ENCODE data around the gene RALGAPA2.

The RALGAPA2 gene

DNA sequence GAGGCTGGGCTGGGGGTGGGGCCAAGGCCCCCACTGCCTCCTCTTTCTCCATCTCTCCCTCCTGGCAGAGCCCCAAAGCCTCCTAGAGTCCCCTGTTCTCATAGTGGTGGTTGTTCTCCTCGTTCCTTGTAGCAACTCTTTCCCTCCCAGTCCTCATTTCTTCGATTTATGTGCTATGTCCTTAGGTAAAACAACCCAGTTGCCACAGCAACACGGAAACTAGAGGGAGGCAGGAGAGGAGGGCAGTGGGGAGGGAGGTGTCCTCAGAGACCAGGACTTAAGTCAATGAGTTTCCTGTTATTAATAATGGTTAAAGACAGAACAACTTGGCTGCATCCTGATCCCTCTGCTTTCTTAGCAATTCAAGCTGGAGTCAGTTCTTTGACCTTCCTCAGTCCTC, 183.6 kb downstream of the RALGAPA2 start:
- DNase-seq = no peak

DNA sequence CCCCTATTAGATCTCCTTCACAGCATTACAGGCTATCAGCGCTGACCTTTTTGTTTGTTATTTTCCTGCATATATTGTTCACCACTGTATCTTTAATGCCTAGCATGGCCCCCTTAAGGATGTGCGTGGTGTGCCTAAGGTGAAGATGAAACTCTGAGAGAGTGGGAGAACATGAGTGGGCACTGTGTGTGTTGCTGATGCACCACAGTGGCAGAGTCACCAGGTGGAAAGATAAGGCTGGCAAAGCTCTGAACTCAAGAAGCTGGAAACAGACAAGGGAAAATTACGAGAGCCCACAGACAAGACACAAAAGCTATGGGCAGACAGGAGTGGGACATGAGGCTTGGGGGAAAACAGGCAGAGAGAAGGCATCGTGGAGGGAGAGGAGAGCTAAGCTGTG, 184.8 kb downstream of the RALGAPA2 start:
- no peak for DNase-seq

DNA sequence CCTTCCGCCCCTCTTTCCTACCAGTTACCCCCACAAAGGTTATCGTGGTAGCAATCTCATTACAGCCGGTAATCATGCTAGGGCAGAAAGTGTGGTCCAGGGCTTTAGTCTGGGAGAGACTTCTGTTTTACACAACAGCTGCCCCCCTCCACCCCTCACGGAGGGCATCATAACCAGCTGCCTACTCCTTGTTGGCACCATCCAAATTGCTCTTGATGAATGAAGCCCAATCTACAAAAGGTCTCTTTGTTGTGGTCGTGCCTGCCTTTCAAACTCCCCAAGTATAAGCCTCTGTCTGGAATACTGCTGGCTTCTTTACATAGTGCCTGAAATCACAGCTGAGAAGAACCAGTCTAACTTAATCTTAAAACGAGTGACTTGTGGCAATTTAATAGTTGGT, 186.7 kb downstream of the RALGAPA2 start:
- no peak for DNase-seq

- no peak for DNase-seq
These were observed 187.2 kb downstream of the RALGAPA2 start for GRCh38 chr20:20525214-20525613.

- no peak for DNase-seq
These were observed 187.7 kb downstream of the RALGAPA2 start for GRCh38 chr20:20524756-20525155.

- no peak for DNase-seq
These were observed 190.7 kb downstream of the RALGAPA2 start for GRCh38 chr20:20521736-20522135.

DNA sequence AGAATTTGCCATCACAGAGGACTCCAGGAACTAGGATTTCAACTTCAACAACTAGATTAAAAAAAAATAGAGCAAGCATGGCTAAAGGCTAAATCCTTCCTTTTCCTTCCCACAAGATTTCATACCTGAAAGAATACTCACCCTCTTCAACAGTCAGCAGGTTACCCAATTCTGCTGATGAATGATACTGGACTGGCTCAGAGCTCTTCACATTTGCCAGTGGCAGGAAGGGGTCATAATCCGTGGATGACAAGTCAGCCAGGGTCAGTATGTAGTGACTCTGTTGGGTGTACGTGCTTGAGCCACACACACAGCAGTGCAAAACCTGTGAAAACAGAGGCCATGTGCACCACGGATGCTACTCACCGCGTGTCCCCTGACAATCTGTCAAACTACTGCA, 191.7 kb downstream of the RALGAPA2 start:
- peak; percentile 14 for DNase-seq

DNA sequence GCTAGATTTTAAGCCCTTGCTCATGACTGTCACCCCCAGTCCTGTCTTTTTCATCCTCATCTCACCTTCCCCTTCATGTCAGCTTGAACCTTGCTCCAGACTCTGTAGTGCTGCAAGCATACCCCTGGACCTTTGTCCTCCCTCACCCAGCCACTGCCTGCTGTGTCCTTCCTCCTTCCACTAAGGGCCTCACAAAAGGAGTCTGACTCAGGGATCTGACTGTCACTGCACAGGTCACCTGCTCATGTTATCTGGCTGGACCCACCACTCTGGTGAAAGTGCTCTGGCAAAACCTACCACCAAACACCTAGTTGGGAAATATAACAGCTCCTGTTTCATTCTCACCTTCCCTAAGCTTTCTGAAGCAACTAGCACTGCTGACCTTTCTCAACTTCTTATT, 193.2 kb downstream of the RALGAPA2 start:
- no peak for DNase-seq

DNA sequence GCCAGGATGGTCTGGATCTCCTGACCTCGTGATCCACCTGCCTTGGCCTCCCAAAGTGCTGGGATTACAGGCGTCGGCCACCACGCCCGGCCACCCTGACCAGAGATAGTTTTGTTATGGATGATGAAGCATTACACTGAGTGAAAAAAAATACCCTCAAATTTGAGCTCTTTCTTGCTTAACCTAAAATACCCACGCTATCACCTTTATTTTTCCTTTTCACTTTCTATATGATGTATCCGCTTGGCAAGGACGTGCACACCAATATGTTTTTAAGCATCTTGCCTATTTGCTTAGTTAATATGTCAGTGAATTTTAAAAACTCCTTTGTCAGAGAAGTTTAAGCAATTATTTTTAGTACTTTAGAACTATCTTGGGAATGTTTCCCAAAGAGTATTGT, 194.2 kb downstream of the RALGAPA2 start:
- DNase-seq = no peak

DNA sequence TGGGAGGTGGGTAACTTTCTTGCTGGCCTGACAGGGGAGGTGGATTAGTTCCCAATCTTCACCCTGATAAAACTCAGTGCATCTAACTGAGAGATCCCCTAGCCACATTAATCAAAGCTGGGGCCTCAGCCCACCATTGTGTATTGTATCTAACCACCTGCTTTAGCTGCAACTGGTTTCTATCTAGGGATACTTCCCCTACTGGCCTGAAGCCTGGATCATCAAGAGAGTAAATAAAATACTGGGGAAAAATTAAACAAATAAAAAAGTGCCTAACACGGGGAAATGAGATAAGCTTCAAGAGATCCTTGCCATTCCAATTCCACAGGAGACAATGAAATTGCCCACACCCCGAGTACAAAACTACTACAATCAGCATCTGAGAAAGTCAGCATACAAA, 195.1 kb downstream of the RALGAPA2 start:
- no peak for DNase-seq

DNA sequence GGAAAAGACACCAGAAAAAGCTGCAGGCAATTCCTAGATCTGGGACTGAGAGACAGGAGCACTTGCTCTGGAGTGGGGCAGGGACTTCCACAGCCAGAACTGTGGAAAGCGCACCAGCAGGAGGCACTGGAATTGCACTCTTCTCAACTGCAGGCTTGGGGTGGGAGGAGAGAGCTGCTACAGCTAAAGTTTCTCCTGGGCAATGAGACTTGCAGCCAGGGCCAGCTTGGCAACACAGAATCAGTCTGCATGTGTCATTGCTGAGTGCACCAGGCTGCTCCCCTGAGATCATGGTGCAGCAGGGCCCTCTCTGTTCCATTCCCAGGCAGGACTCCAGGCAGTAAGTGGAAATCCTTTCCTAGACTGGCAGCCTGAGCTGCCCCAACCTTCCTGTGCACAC, 198.7 kb downstream of the RALGAPA2 start:
- no peak for DNase-seq

DNA sequence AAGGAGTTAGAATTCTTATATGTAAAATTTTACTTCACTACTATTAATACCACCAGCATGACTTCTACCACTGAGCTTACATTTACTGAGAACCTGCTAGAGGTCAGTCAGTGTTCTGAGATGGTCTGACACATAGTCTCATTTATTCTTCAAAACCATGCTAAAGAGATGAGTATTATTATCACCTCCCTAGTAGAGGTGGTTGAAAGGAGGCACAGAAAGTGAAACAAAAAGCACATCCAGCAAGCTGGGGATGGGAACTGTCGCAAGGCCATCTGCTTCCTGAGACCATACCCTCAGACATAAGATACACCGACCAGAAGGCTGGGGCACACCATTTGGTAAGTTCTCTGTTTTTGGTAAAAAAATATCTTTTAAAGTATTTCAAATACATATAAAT, 206.9 kb downstream of the RALGAPA2 start:
- no peak for DNase-seq

DNA sequence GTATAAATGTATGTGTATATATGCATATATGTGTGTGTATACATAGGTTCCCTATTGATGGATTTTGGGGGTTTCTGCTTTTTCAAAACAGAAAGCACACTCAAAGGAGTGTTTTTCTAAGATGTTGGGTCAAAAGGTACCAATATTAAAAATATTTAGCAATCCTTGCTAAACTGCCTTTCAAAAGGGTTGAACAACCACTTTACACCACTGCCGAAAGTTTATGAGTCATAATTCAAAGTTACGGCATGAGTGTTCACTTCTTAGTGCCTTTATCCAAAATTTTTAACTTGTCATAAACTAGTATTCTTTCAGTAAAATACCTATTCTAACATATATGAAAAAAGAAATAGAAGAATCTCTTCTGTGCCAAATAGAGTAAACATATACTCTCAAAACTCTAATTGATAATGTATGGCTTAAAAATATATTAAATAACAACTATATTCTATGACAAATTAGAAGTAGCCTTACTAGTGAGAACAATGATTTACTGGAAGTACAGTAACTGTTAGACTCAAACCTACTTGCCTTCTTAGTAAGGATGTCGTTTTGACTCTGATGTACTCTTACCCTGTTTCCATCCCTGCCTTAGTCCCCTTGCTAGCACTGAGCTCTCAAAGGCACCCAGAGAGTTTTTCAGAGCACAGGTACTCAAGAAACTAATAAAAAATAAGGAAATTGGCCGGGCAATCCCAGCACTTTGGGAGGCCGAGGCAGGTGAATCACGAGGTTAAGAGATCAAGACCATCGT, 208.5 kb downstream of the RALGAPA2 start:
- no peak for DNase-seq

- no peak for DNase-seq
These were observed 211.3 kb downstream of the RALGAPA2 start for GRCh38 chr20:20501128-20501527.

GRCh38 chr20:20500312-20500711, 212.1 kb downstream of the RALGAPA2 start:
- DNase-seq = no peak

GRCh38 chr20:20499439-20499838, 213.0 kb downstream of the RALGAPA2 start:
- no peak for DNase-seq

DNA sequence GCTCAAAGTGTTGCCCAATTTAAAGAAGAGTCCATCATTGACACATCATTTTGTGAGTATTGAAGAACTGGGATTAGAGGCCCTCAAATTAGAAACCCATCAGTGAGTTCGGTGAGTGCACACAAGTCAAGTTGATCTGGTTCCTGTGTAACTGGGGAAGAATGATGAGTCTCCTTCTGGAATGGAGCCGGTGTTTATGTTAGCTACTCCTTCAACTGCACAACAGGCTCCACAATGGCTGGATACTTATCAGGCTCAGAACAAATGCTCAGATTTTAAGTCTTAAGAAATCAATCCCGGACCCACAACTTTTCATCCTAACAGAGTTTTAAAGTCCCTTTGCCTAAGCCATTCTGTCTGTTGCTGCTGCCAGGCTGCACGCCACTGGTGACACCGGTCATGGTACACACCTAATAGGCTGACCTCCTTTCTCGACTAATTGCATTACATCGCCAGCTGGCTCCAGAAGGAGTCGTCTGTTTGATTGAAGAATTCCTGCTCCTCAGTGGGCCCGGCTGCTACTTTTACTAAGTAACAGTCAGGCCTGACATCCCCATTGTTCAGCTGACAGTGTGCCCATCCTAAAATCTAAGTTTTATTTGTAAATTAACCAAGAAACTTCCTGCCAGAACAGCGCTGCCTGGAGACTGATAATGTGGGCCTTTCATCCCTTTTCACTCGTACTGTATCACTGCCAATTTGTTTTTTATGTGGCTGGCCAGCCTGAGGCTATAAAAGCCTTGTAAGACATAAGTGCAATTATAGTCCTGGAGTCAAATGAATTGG, 214.2 kb downstream of the RALGAPA2 start:
- no peak for DNase-seq

- DNase-seq = no peak
These were observed 215.0 kb downstream of the RALGAPA2 start for GRCh38 chr20:20497242-20497978.

- DNase-seq = no peak
These were observed 216.5 kb downstream of the RALGAPA2 start for GRCh38 chr20:20495729-20496503.

GRCh38 chr20:20493701-20494100, 218.7 kb downstream of the RALGAPA2 start:
- DNase-seq = no peak

DNA sequence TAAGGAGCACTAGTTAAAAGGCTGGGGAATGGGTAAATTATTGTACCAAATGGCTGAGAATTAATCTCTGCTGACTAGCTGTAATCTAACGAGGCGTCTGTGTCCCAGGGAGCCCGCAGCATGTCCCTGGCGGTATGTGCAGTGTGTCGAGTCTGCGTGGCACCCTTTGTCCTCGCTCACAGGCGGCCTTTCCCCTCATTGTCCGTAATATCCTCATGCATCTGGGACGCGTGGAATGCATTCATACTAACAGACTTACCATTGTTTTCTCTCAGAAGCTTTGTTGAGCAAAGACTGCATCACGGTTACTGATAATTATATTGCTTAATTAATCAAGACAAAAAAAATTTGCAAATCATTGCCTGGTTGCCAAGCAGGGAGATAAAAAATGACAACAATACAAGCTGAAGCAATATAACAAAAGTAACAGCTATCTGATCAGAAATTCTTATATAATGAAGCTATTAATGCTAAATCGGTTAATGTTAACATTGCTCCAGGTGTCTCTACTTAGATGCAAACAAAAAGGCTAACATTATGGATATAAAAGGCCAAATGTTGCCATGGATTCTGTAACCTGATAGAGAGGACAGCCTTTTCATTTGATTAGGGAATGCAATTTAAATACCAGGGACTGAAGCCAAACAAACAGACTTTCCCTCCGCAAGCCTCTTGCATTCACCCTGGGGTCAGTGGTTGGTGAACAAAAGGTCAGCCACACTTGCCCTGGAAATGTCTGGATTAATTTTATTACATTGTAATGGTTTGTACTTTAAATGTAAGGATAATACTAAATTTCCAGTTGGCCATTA, 219.7 kb downstream of the RALGAPA2 start:
- no peak for DNase-seq

DNA sequence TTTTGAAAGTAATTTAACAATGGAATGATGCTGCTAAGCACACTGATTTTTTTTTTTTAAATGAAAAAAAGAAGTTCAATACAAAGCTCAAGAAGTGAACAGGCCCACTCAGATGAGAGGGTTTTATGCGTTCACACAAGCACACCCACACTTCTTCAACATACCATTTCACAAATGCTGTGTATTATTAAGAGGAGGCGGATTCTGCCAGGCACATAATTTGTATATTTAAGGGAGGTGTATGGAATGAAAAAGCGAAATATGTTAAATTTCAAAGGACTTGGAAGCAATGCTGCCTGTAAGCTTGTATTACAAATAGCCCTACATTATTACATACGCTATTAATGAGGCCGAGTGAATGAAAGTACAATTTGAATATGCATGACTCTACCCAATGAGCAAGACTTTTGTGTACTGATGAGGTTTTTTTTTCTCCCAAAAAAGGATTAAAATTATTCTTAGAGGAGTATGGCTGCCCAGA, 220.6 kb downstream of the RALGAPA2 start:
- no peak for DNase-seq
